Activated naive CD8-positive, alpha-beta T cell treated with anti-CD3 and anti-CD28 coated beads, Interleukin-2, amount 50 U/mL, for 24 hours (primary cell): ENCODE measurements around the gene CFAP58.

ENCODE experiments used
- ATAC-seq: fragments of 150-1000 bp; cut with Tn5 transposase; one replicate; pipeline ENCODE4 v1.10.0; 2021
- DNase-seq: peaks from one replicate; pipeline ENCODE4 v3.0.0; 2021
- H3K27ac Mint-ChIP-seq: one replicate; pipeline ENCODE4 v1.8.0; 2021; ENCODE audit warnings: mild to moderate bottlenecking, mixed read lengths
- H3K27me3 Mint-ChIP-seq: one replicate; pipeline ENCODE4 v1.8.0; 2021; ENCODE audit warnings: mixed read lengths
- H3K36me3 Mint-ChIP-seq: one replicate; pipeline ENCODE4 v1.8.0; 2021; ENCODE audit warnings: low read depth, mixed read lengths
- H3K4me1 Mint-ChIP-seq: one replicate; pipeline ENCODE4 v1.8.0; 2021; ENCODE audit warnings: mixed read lengths
- H3K4me3 Mint-ChIP-seq: one replicate; pipeline ENCODE4 v1.8.0; 2021; ENCODE audit warnings: mild to moderate bottlenecking, moderate library complexity, mixed read lengths
- H3K9me3 Mint-ChIP-seq: one replicate; pipeline ENCODE4 v1.8.0; 2021; ENCODE audit warnings: mixed read lengths

The CFAP58 gene

GRCh38 chr10:104337985-104338735 is 15.5 kb upstream of the CFAP58 start, which contains the start of gene ITPRIP:
TSS of gene ITPRIP (minus strand) at chr10:104338465. CDS start at chr10:104316051, 22,414 bp downstream.
- DNase-seq: peak; percentile 74
- peaks cover 4% of the 10 kb centered on the region for H3K27me3 Mint-ChIP-seq
- peak within 1 kb of the TSS; percentile 97 for H3K27ac Mint-ChIP-seq
- no peaks in the 10 kb centered on the region for H3K9me3 Mint-ChIP-seq
- H3K4me3 Mint-ChIP-seq: peak within 1 kb of the TSS; percentile 87
- peaks cover 5% of the 10 kb centered on the region for H3K36me3 Mint-ChIP-seq
- peaks cover 58% of the 10 kb centered on the region for H3K4me1 Mint-ChIP-seq
- peak; percentile 85 for ATAC-seq

GRCh38 chr10:104339469-104340110 is 14.0 kb upstream of the CFAP58 start:
- Mint-ChIP-seq H3K9me3 (no peaks in the 10 kb centered on the region), H3K27ac (peak overlapping the region; percentile 97), H3K27me3 (peaks cover 4% of the 10 kb centered on the region), H3K4me1 (peaks cover 44% of the 10 kb centered on the region), H3K4me3 (peak overlapping the region; percentile 87), H3K36me3 (peaks cover 3% of the 10 kb centered on the region)
- DNase-seq (no peak), ATAC-seq (no peak)

DNA sequence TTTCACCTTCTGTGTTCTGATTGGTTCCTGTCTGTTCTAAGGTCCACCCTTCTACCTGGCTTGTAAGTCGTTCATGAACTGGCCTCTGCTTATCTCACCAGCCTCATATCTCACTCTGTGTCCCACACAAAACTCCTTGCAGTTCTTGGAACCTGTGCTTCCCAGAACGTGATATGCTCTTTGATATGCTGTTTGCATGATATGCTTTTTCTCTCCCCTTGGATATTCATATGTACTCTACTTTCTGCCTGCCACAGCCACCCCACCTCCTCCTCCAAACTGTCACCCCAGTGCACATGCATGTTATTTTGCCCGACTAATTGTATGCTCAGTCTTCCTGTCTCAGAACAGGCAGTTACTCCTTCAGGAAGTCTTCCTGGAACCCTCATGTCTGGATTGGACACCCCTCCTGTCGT is 13.5 kb upstream of the CFAP58 start:
- H3K27me3 Mint-ChIP-seq: peaks cover 4% of the 10 kb centered on the region

DNA sequence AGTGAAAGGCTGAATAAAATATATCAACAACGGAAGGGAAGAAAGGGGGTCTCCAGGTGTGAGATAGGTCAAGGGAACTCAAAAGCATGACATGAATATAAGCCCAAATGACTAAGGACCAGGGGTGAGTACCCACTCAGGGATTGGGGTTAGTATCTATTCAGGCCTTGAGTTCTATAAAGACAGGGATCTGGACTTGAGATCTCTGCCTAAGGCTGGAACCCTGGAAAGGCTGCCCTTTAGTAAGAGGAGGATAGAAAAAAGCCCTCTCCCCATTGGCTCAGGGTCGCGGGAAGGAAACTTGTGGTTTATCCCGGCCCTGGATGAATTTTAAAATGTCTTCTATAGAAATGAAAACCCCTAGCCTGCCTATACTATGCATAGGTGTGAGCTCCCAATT is 13.0 kb upstream of the CFAP58 start:
- peaks cover 3% of the 10 kb centered on the region for H3K36me3 Mint-ChIP-seq
- no peak overlapping the region for H3K27ac Mint-ChIP-seq
- H3K27me3 Mint-ChIP-seq: peaks cover 4% of the 10 kb centered on the region
- no peaks in the 10 kb centered on the region for H3K9me3 Mint-ChIP-seq
- peaks cover 36% of the 10 kb centered on the region for H3K4me1 Mint-ChIP-seq
- H3K4me3 Mint-ChIP-seq: no peak overlapping the region
- no peak for DNase-seq
- no peak for ATAC-seq

More for the DNA sequence above, 13.5 kb upstream of the CFAP58 start:
- peaks cover 3% of the 10 kb centered on the region for H3K36me3 Mint-ChIP-seq
- H3K4me1 Mint-ChIP-seq: peaks cover 39% of the 10 kb centered on the region
- DNase-seq (no peak), ATAC-seq (no peak)
- H3K9me3 Mint-ChIP-seq: no peaks in the 10 kb centered on the region
- no peak overlapping the region for H3K27ac Mint-ChIP-seq
- H3K4me3 Mint-ChIP-seq: peak overlapping the region; percentile 87

- Mint-ChIP-seq H3K4me3 (no peak overlapping the region), H3K27me3 (peaks cover 4% of the 10 kb centered on the region), H3K36me3 (no peaks in the 10 kb centered on the region), H3K4me1 (peaks cover 28% of the 10 kb centered on the region), H3K27ac (no peak overlapping the region), H3K9me3 (no peaks in the 10 kb centered on the region)
- DNase-seq (no peak), ATAC-seq (no peak)
These were observed 10.7 kb upstream of the CFAP58 start for GRCh38 chr10:104342941-104343411.

- H3K4me3 Mint-ChIP-seq: no peak overlapping the region
- peaks cover 24% of the 10 kb centered on the region for H3K4me1 Mint-ChIP-seq
- no peaks in the 10 kb centered on the region for H3K9me3 Mint-ChIP-seq
- no peak overlapping the region for H3K27ac Mint-ChIP-seq
- no peak for ATAC-seq
- H3K36me3 Mint-ChIP-seq: no peaks in the 10 kb centered on the region
- DNase-seq: no peak
- peaks cover 4% of the 10 kb centered on the region for H3K27me3 Mint-ChIP-seq
These were observed 9.4 kb upstream of the CFAP58 start for GRCh38 chr10:104344219-104344618.

DNA sequence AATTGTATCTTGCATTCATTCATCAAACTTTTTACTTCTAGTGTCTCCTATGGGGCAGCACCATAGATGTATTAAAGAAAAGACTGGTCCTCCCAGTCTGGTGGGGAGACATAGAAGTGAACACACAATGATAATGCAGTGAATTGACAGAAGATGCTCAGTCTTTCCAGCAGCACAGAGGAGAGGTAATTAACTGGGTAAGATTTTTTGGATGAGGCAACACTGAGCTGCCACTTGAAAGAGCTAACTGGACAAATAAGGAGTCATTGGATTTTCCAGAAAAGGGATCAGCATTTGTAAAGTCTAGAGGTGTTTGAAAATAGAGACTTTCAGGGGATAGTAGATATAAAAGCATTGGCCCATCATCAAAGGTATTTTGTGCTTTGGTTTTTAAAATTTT is 8.1 kb upstream of the CFAP58 start:
- Mint-ChIP-seq H3K36me3 (no peaks in the 10 kb centered on the region), H3K27me3 (no peaks in the 10 kb centered on the region), H3K4me3 (no peak overlapping the region)

GRCh38 chr10:104345941-104346340 is 7.7 kb upstream of the CFAP58 start:
- ATAC-seq (peak; percentile 20), DNase-seq (no peak)
- Mint-ChIP-seq H3K36me3 (no peaks in the 10 kb centered on the region), H3K27ac (peak overlapping the region; percentile 24), H3K4me1 (peaks cover 12% of the 10 kb centered on the region), H3K9me3 (no peaks in the 10 kb centered on the region), H3K4me3 (no peak overlapping the region), H3K27me3 (no peaks in the 10 kb centered on the region)

More for the DNA sequence above, 8.1 kb upstream of the CFAP58 start:
- Mint-ChIP-seq H3K4me1 (peaks cover 12% of the 10 kb centered on the region), H3K9me3 (no peaks in the 10 kb centered on the region), H3K27ac (no peak overlapping the region)
- DNase-seq (no peak), ATAC-seq (no peak)

DNA sequence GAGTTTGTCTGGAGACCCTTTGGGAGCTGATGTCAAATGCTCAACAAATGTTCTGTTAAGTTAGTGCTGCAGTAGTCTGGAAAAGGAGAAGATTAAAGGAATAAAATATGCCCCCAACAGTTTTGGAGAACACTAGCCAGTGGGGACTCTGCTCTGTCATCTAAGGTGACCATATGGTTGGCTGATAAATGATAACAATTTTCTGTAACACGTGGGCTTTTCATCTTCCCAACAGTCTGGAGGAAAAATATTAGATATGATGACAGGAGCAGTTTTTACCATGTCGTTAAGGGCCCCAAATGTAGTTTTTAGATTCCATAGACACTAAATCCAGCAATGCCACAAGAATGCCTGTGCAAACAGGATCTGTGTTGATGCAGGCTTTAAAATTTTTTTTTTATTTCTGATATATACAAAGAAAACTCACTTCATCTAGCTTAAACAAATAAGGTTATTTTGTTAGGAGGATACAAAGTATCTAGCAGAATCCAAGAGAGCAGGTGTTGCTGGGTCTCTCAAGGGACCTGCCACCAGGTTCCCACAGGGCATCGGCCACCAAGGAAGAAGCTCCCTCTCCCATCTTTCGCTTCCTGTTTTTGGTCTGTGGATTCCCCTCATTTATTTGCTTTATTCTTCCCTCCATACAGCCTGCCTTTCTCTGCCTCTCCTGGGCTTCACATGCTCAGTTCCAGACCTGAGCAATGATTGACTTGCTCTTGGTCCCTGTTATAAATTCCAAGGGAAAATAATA is 6.2 kb upstream of the CFAP58 start:
- H3K27me3 Mint-ChIP-seq: no peaks in the 10 kb centered on the region
- no peak for ATAC-seq
- H3K36me3 Mint-ChIP-seq: no peaks in the 10 kb centered on the region
- H3K27ac Mint-ChIP-seq: no peak overlapping the region
- H3K4me1 Mint-ChIP-seq: peaks cover 12% of the 10 kb centered on the region
- DNase-seq: no peak
- no peaks in the 10 kb centered on the region for H3K9me3 Mint-ChIP-seq
- H3K4me3 Mint-ChIP-seq: no peak overlapping the region

DNA sequence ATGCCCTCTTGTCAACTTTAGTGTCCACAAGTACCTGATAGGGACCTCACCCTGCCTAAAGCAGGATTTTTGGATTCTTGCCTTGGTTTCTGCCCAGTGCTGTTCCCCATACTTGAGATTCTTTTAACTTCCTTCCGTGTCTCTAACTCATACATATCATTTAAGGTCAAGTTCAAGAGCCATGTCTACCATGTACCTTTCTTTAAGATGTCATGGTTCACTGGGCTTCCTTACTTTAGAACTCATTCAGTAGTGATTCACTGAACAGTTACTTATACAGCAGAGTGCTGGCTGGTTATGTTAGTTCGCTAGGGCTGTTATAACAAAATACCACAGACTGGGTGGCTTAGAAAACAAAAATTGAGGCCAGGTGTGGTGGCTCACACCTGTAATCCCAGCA is 5.0 kb upstream of the CFAP58 start:
- H3K36me3 Mint-ChIP-seq: no peaks in the 10 kb centered on the region
- no peak overlapping the region for H3K27ac Mint-ChIP-seq

GRCh38 chr10:104349623-104350126 is 4.0 kb upstream of the CFAP58 start:
- H3K36me3 Mint-ChIP-seq: no peaks in the 10 kb centered on the region
- no peak overlapping the region for H3K4me3 Mint-ChIP-seq
- H3K9me3 Mint-ChIP-seq: no peaks in the 10 kb centered on the region
- no peak for ATAC-seq
- DNase-seq: no peak
- H3K27ac Mint-ChIP-seq: no peak overlapping the region
- H3K27me3 Mint-ChIP-seq: no peaks in the 10 kb centered on the region
- peaks cover 12% of the 10 kb centered on the region for H3K4me1 Mint-ChIP-seq

More for the DNA sequence above, 5.0 kb upstream of the CFAP58 start:
- DNase-seq: no peak
- Mint-ChIP-seq H3K4me1 (peaks cover 12% of the 10 kb centered on the region), H3K4me3 (no peak overlapping the region), H3K9me3 (no peaks in the 10 kb centered on the region), H3K27me3 (no peaks in the 10 kb centered on the region)
- no peak for ATAC-seq

- Mint-ChIP-seq H3K4me3 (no peak overlapping the region), H3K9me3 (no peaks in the 10 kb centered on the region), H3K27me3 (no peaks in the 10 kb centered on the region), H3K4me1 (peaks cover 12% of the 10 kb centered on the region), H3K27ac (no peak overlapping the region), H3K36me3 (no peaks in the 10 kb centered on the region)
- DNase-seq: no peak
- ATAC-seq: peak; percentile 57
These were observed 3.5 kb upstream of the CFAP58 start for GRCh38 chr10:104350127-104350635.

DNA sequence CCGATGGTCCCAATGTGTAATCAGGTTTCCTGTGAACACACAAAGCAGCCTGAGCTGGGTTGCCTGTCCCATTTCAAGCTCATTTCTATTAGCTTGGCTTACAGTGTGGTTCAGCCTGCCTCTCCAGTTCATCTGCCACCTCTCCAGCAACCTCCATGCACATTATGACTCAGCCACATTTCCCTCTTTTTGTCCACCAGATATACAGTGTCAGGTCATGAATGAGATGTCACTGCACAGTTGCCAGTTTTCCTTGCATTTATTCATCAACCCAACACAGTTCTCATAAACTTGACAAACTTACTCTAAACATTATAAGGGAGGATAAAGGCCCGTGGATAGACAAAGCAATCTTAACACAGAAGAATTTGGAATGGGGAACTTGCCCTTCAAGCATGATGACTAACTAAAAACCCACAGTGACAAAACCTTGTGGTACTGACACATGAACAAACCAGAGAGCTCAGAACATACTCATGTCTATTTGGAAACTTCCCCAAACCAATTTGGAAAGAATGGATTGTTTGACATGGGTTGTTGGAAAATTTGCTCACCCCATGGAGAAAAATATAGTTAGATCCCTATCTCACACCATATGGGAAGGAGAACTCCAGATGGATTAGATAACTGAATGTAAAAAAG is 2.5 kb upstream of the CFAP58 start:
- Mint-ChIP-seq H3K36me3 (no peaks in the 10 kb centered on the region), H3K4me3 (no peak overlapping the region), H3K9me3 (no peaks in the 10 kb centered on the region), H3K4me1 (peaks cover 4% of the 10 kb centered on the region), H3K27me3 (no peaks in the 10 kb centered on the region), H3K27ac (no peak overlapping the region)
- peak; percentile 63 for ATAC-seq
- no peak for DNase-seq

DNA sequence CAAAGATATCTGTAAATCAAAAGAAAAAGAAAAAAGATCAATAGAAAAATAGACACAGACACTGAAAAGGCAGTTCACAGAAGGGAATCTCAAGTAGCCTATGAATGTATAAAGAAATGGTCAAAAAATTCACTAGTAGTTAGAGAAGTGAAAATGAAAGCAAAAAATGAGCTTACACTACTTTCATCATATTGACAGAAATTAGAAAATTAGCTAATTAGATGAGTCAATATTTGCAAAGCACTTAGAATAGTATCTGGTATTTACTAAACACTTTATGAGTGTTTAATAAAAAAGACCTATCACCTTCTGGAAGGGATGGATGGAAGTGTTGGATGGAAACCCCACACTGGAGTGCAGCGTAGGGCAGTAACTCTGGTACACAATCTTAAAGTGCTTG is 1.7 kb upstream of the CFAP58 start:
- no peaks in the 10 kb centered on the region for H3K27me3 Mint-ChIP-seq
- H3K9me3 Mint-ChIP-seq: no peaks in the 10 kb centered on the region
- no peak overlapping the region for H3K4me3 Mint-ChIP-seq
- no peaks in the 10 kb centered on the region for H3K36me3 Mint-ChIP-seq
- no peak for DNase-seq
- no peak overlapping the region for H3K27ac Mint-ChIP-seq
- peaks cover 2% of the 10 kb centered on the region for H3K4me1 Mint-ChIP-seq
- ATAC-seq: no peak
